GM23338 (cell line): Measurements from ENCODE around the gene NFAT5. TPM values are rescaled to one million over a fixed set of nuclear protein-coding genes. Genes with fewer than 3 reads are reported as not detected.

Source experiments
- ATAC-seq: fragments of 200-7000 bp; cut with Tn5 transposase; 3 replicates; pipeline ENCODE4 v1.9.1; 2020
- DNase-seq: peaks from one replicate; pipeline ENCODE4 v3.0.0-alpha.2; 2015; ENCODE audit warnings: low spot score
- H2AFZ ChIP-seq: fragments of 200-600 bp; sonication (generic); 2 replicates; pipeline ENCODE4 v1.8.0; 2016; ENCODE audit warnings: antibody characterized with exemption, mild to moderate bottlenecking, moderate library complexity
- H3F3A ChIP-seq: fragments of 200-600 bp; sonication (generic); replicated peaks from 2 replicates; pipeline ENCODE4 v1.8.0; 2017; ENCODE audit warnings: antibody characterized with exemption, mixed run types, low read depth
- H3K27ac ChIP-seq: fragments of 200-600 bp; sonication (generic); 2 replicates; pipeline ENCODE4 v1.6.1; 2016; ENCODE audit warnings: low read depth
- H3K27me3 ChIP-seq: fragments of 200-600 bp; sonication (generic); 2 replicates; pipeline ENCODE4 v1.8.0; 2016; ENCODE audit warnings: mild to moderate bottlenecking, mixed run types, moderate library complexity; ENCODE audit not compliant: insufficient read depth
- H3K36me3 ChIP-seq: fragments of 200-600 bp; sonication (generic); 2 replicates; pipeline ENCODE4 v1.8.0; 2016; ENCODE audit warnings: mild to moderate bottlenecking; ENCODE audit not compliant: insufficient read depth
- H3K4me1 ChIP-seq: fragments of 200-600 bp; sonication (generic); 2 replicates; pipeline ENCODE4 v1.8.0; 2016; ENCODE audit warnings: mild to moderate bottlenecking, moderate library complexity; ENCODE audit not compliant: insufficient read depth
- H3K4me2 ChIP-seq: fragments of 200-600 bp; sonication (generic); 2 replicates; pipeline ENCODE4 v1.7.1; 2017; ENCODE audit warnings: mixed run types
- H3K4me3 ChIP-seq: fragments of 200-600 bp; sonication (generic); 2 replicates; pipeline ENCODE4 v1.6.1; 2016; ENCODE audit warnings: mixed run types
- H3K79me2 ChIP-seq: fragments of 200-600 bp; sonication (generic); replicated peaks from 2 replicates; pipeline ENCODE4 v1.8.0; 2017; ENCODE audit warnings: mild to moderate bottlenecking; ENCODE audit not compliant: insufficient read depth
- H3K9me2 ChIP-seq: fragments of 200-600 bp; sonication (generic); 2 replicates; pipeline ENCODE4 v1.8.0; 2017; ENCODE audit not compliant: insufficient read depth
- H4K20me1 ChIP-seq: fragments of 200-600 bp; sonication (generic); replicated peaks from 2 replicates; pipeline ENCODE4 v1.8.0; 2017; ENCODE audit warnings: mild to moderate bottlenecking; ENCODE audit not compliant: insufficient read depth
- H3K27ac Mint-ChIP-seq: 2 replicates; pipeline ENCODE4 v1.8.0; 2020; ENCODE audit warnings: inconsistent platforms, mild to moderate bottlenecking, moderate library complexity, mixed read lengths
- H3K27me3 Mint-ChIP-seq: 3 replicates; pipeline ENCODE4 v1.8.0; 2022; ENCODE audit warnings: low read depth, mild to moderate bottlenecking, moderate library complexity, mixed read lengths, inconsistent platforms; ENCODE audit not compliant: insufficient read depth, poor library complexity
- H3K36me3 Mint-ChIP-seq: 3 replicates; pipeline ENCODE4 v1.8.0; 2021; ENCODE audit warnings: low read depth, mild to moderate bottlenecking, inconsistent platforms, moderate library complexity, mixed read lengths
- H3K4me1 Mint-ChIP-seq: 3 replicates; pipeline ENCODE4 v1.8.0; 2020; ENCODE audit warnings: mild to moderate bottlenecking, inconsistent platforms, mixed read lengths
- H3K4me3 Mint-ChIP-seq: 3 replicates; pipeline ENCODE4 v1.8.0; 2021; ENCODE audit warnings: moderate library complexity, mild to moderate bottlenecking, inconsistent platforms, mixed read lengths
- H3K9me3 Mint-ChIP-seq: 3 replicates; pipeline ENCODE4 v1.8.0; 2020; ENCODE audit warnings: moderate library complexity, mild to moderate bottlenecking, inconsistent platforms, mixed read lengths
- CREB1 ChIP-seq: fragments of 250-450 bp; sonication (Bioruptor Pico); IDR thresholded peaks from 2 replicates; pipeline ENCODE4 v1.5.0; 2020; ENCODE audit warnings: low read depth, mild to moderate bottlenecking, moderate library complexity
- CTCF ChIP-seq, 2 experiments: fragments of 200-600 bp in 1 of 2; sonication (generic) in 1 of 2; conservative IDR thresholded peaks; 2 replicates each; pipeline versions ENCODE4 v1.5.1 to v1.6.1; 2016 to 2017; ENCODE audit warnings: antibody characterized with exemption in 2 of 2, low read depth in 2 of 2, mild to moderate bottlenecking in 2 of 2, moderate library complexity in 1 of 2
- ETS1 ChIP-seq: IDR thresholded peaks from 2 replicates; pipeline ENCODE4 v1.6.1; 2016; ENCODE audit warnings: antibody characterized with exemption
- EZH2 ChIP-seq: fragments of 200-600 bp; sonication (generic); IDR thresholded peaks from one replicate; pipeline ENCODE4 v1.8.0; 2017; ENCODE audit warnings: antibody characterized with exemption, mild to moderate bottlenecking, low read depth; ENCODE audit not compliant: unreplicated experiment
- EZH2phosphoT487 ChIP-seq: fragments of 200-600 bp; sonication (generic); IDR thresholded peaks from one replicate; pipeline ENCODE4 v1.8.1; 2018; ENCODE audit warnings: antibody characterized with exemption; ENCODE audit not compliant: unreplicated experiment
- JUNB ChIP-seq: IDR thresholded peaks from one replicate; pipeline ENCODE4 v1.6.1; 2016; ENCODE audit warnings: antibody characterized with exemption; ENCODE audit not compliant: unreplicated experiment
- NANOG ChIP-seq: IDR thresholded peaks from 2 replicates; pipeline ENCODE4 v1.6.1; 2016; ENCODE audit warnings: antibody characterized with exemption, borderline replicate concordance
- REST ChIP-seq: IDR thresholded peaks from one replicate; pipeline ENCODE4 v1.6.1; 2018; ENCODE audit warnings: antibody characterized with exemption; ENCODE audit not compliant: unreplicated experiment
- STAT1 ChIP-seq: IDR thresholded peaks from one replicate; pipeline ENCODE4 v1.6.1; 2016; ENCODE audit warnings: antibody characterized with exemption; ENCODE audit not compliant: unreplicated experiment
- ZNF114 ChIP-seq: fragments of 250-450 bp; sonication (Bioruptor Pico); IDR thresholded peaks from 2 replicates; pipeline ENCODE4 v1.5.0; 2020; ENCODE audit warnings: mild to moderate bottlenecking, moderate library complexity
- ZNF331 ChIP-seq: fragments of 250-450 bp; sonication (Bioruptor Pico); IDR thresholded peaks from 2 replicates; pipeline ENCODE4 v1.5.0; 2020; ENCODE audit warnings: low read depth, mild to moderate bottlenecking, moderate library complexity
- ZNF462 ChIP-seq: fragments of 250-450 bp; sonication (Bioruptor Pico); IDR thresholded peaks from 2 replicates; pipeline ENCODE4 v1.5.0; 2020; ENCODE audit warnings: mild to moderate bottlenecking, moderate library complexity
- polyA plus RNA-seq: library from polyadenylated mRNA; unstranded; fragments of >200 nt; fragmentation: Nextera tagmentation; extraction: Ambion mirVana; gene quantifications from 2 replicates; pipeline ENCODE4 v1.2.1, GENCODE V29; 2016
- total RNA-seq: library from RNA; depleted of rRNA; stranded (reverse); fragments of >200 nt; shearing (Covaris generic); gene quantifications from 2 replicates; pipeline ENCODE4 v1.2.3, GENCODE V29; 2014

The NFAT5 gene
- total and polyA plus RNA-seq, 2 experiments from 2014 or later = 10.6 to 27.0 TPM

- Mint-ChIP-seq H3K36me3 (no peaks in the 10 kb centered on the region), H3K27ac (no peak overlapping the region), H3K4me3 (no peak overlapping the region), H3K27me3 (peaks cover 1% of the 10 kb centered on the region), H3K4me1 (peaks cover 6% of the 10 kb centered on the region; the same call in 2 of the 3 replicates), H3K9me3 (peaks cover 3% of the 10 kb centered on the region; the same call in 1 of the 3 replicates)
- Histone ChIP-seq H3K9me2 (no peaks in the 10 kb centered on the region), H3K36me3 (no peaks in the 10 kb centered on the region), H3K27ac (no peak overlapping the region), H4K20me1 (no peaks in the 10 kb centered on the region), H3K79me2 (no peaks in the 10 kb centered on the region), H3K27me3 (no peaks in the 10 kb centered on the region), H3K4me1 (no peaks in the 10 kb centered on the region; the same call in 1 of the 2 replicates), H3K4me2 (no peak overlapping the region), H3F3A (no peaks in the 10 kb centered on the region), H3K4me3 (no peak overlapping the region), H2AFZ (no peak overlapping the region)
- TF ChIP-seq REST (no peak), EZH2phosphoT487 (no peak), ZNF331 (CRISPR knock-in tag) (no peak), ZNF114 (no peak), EZH2 (no peak), CTCF (conservative IDR thresholded peaks at IDR 0.05; ENCODE audit: low read depth in 2 of 2) (no peak), STAT1 (no peak), ETS1 (no peak), ZNF462 (no peak), JUNB (no peak), CREB1 (no peak), NANOG (no peak)
- DNase-seq = no peak
- no peak for ATAC-seq
Measured at GRCh38 chr16:69555867-69556266, 9.9 kb upstream of the NFAT5 start.
